RWPE2 (cell line): ENCODE measurements around the gene SERPINB6.

Experiments used
- ATAC-seq: fragments of 200-7000 bp; cut with Tn5 transposase; 3 replicates; pipeline ENCODE4 v1.9.1; 2021; ENCODE audit warnings: low read depth
- DNase-seq: peaks from one replicate; pipeline ENCODE4 v3.0.0-alpha.2; 2020; ENCODE audit warnings: low spot score
- H3K27ac ChIP-seq: fragments of 450-650 bp; 2 replicates; pipeline ENCODE4 v1.5.1; 2017; ENCODE audit warnings: mild to moderate bottlenecking; ENCODE audit not compliant: poor library complexity, severe bottlenecking
- H3K27me3 ChIP-seq: fragments of 250-450 bp; sonication (Bioruptor Pico); 2 replicates; pipeline ENCODE4 v1.5.1; 2021; ENCODE audit warnings: mild to moderate bottlenecking, moderate library complexity; ENCODE audit not compliant: insufficient read depth, poor library complexity, severe bottlenecking
- H3K36me3 ChIP-seq: fragments of 250-450 bp; sonication (Bioruptor Pico); 2 replicates; pipeline ENCODE4 v1.5.1; 2020; ENCODE audit warnings: low read depth, mild to moderate bottlenecking, moderate library complexity
- H3K4me1 ChIP-seq: fragments of 250-450 bp; sonication (Bioruptor Pico); 2 replicates; pipeline ENCODE4 v1.5.1; 2021; ENCODE audit warnings: mild to moderate bottlenecking, moderate library complexity; ENCODE audit not compliant: insufficient read depth, poor library complexity, severe bottlenecking
- H3K4me3 ChIP-seq: fragments of 250-450 bp; sonication (Bioruptor Pico); 2 replicates; pipeline ENCODE4 v1.5.1; 2021; ENCODE audit warnings: mild to moderate bottlenecking, moderate library complexity; ENCODE audit not compliant: severe bottlenecking
- H3K9me3 ChIP-seq: fragments of 250-450 bp; sonication (Bioruptor Pico); 2 replicates; pipeline ENCODE4 v1.5.1; 2021; ENCODE audit warnings: mild to moderate bottlenecking, moderate library complexity; ENCODE audit not compliant: severe bottlenecking
- CTCF ChIP-seq: fragments of 450-650 bp; IDR thresholded peaks from one replicate; pipeline ENCODE4 v1.5.1; 2017; ENCODE audit warnings: mild to moderate bottlenecking, moderate library complexity; ENCODE audit not compliant: poor library complexity, severe bottlenecking

The SERPINB6 gene

GRCh38 chr6:2971420-2972218, at the start of gene SERPINB6:
TSS of gene SERPINB6 (minus strand) at chr6:2971567. CDS start at chr6:2959332, 12,235 bp downstream.
- TF ChIP-seq CTCF: no peak
- no peak for DNase-seq
- no peaks in the 10 kb centered on the region for H3K27me3 ChIP-seq
- H3K27ac ChIP-seq: peak within 1 kb of the TSS; percentile 82
- no peaks in the 10 kb centered on the region for H3K36me3 ChIP-seq
- H3K4me1 ChIP-seq: peaks cover 8% of the 10 kb centered on the region
- H3K4me3 ChIP-seq: peak within 1 kb of the TSS; percentile 68
- no peaks in the 10 kb centered on the region for H3K9me3 ChIP-seq
- peak; percentile 76 for ATAC-seq

DNA sequence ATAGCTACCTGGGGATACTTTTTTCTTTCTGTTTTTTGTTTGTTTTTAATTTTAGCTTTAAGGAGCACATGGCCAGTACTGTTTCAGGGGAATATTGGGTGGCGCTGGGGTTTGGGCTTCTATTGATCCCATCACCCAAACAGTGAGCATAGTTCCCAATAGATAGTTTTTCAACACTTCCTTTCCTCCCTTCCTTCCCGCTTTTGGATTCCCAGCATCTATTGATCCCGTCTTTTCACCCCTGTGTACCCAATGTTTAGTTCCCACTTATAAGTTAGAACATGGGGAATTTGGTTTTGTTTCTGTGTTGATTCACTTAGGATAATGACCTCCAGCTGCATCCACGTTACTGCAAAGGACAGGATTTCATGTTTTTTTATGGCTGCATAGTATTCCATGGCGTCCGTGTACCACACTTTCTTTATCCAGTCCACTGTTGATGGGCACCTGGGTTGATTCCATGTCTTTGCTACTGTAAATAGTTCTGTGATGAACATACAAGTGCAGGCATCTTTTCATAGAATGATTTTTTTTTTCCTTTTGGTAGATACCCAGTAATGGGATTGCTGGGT, 48.5 kb upstream of the SERPINB6 start:
- TF ChIP-seq CTCF: no peak
- DNase-seq: no peak
- Histone ChIP-seq H3K27ac (no peak overlapping the region), H3K36me3 (peaks cover 25% of the 10 kb centered on the region), H3K4me3 (no peak overlapping the region), H3K27me3 (no peaks in the 10 kb centered on the region), H3K4me1 (peaks cover 7% of the 10 kb centered on the region), H3K9me3 (no peaks in the 10 kb centered on the region)
- no peak for ATAC-seq

DNA sequence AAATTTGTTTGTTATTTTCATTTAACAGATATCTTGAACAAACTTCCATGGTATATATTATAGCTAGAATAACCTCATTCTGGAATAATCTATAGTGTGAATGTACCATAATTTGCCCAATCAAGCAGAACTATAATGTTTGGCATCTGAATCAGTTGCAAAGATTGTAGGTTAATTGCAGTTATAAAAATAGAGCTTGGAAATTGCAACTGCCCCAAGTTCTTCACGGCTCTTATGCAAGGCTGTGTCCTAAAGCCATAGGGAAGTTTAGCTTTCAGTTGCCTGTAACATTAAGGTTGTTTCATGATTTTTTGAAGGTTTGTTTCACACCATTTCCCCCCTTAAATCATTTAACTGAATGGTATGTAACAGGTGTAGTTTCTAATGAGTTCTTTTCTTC, 47.7 kb upstream of the SERPINB6 start:
- H3K4me3 ChIP-seq: no peak overlapping the region
- H3K36me3 ChIP-seq: peaks cover 25% of the 10 kb centered on the region
- no peak for TF ChIP-seq CTCF
- peaks cover 2% of the 10 kb centered on the region for H3K4me1 ChIP-seq
- DNase-seq (no peak), ATAC-seq (no peak)
- no peaks in the 10 kb centered on the region for H3K27me3 ChIP-seq
- no peak overlapping the region for H3K27ac ChIP-seq
- no peaks in the 10 kb centered on the region for H3K9me3 ChIP-seq

DNA sequence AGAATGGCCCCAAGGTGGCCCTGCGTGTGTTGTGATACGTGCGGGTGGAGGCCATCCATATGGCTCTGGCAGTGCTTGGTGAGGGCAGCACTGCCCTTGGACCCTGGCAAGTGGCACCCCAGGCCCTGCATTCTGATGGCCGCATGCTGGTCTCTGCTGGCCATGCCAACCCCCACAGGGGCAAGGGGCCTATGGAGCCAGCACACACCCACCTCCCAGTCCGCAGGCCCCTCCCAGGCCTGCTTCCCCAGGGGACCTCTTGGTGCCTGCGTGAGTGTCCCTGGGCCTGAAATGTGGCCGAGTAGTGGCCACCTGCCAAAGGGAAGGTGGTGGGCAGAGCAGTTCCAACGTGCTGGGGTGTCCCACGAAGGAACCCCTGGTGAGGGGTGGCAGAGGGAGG, 45.9 kb upstream of the SERPINB6 start:
- DNase-seq: no peak
- peaks cover 10% of the 10 kb centered on the region for H3K4me1 ChIP-seq
- H3K9me3 ChIP-seq: no peaks in the 10 kb centered on the region
- H3K27me3 ChIP-seq: no peaks in the 10 kb centered on the region
- H3K4me3 ChIP-seq: no peak overlapping the region
- peaks cover 25% of the 10 kb centered on the region for H3K36me3 ChIP-seq
- no peak for TF ChIP-seq CTCF
- no peak for ATAC-seq
- H3K27ac ChIP-seq: no peak overlapping the region
